Measurements from ENCODE around the gene USP32.
"Not testable (repeated sequence)": the region's sequence is repeated elsewhere in the genome, so short reads cannot be mapped to it uniquely, and the experiment has no call there.

DNA sequence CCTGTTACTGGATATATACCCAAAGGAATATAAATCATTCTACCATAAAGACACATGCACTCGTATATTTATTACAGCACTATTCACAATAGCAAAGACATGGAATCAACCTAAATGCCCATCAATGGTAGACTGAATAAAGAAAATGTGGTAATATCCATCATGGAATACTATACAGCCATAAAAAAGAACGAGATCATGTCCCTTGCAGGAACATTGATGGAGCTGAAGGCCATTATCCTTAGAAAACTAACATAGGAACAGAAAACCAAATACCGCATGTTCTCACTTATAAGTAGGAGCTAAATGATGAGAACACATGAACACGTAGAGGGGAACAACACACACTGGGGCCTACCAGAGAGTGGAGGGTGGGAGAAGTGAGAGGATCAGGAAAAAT lies 27.1 kb upstream of the USP32 start:
- TF ChIP-seq, protein P1, sequence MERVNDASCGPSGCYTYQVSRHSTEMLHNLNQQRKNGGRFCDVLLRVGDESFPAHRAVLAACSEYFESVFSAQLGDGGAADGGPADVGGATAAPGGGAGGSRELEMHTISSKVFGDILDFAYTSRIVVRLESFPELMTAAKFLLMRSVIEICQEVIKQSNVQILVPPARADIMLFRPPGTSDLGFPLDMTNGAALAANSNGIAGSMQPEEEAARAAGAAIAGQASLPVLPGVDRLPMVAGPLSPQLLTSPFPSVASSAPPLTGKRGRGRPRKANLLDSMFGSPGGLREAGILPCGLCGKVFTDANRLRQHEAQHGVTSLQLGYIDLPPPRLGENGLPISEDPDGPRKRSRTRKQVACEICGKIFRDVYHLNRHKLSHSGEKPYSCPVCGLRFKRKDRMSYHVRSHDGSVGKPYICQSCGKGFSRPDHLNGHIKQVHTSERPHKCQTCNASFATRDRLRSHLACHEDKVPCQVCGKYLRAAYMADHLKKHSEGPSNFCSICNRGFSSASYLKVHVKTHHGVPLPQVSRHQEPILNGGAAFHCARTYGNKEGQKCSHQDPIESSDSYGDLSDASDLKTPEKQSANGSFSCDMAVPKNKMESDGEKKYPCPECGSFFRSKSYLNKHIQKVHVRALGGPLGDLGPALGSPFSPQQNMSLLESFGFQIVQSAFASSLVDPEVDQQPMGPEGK (CRISPR knock-in tag; IDR thresholded peaks at IDR 0.05; ENCODE audit: borderline replicate concordance): not testable (repeated sequence)
- not testable (repeated sequence) for TF ChIP-seq TOX (CRISPR knock-in tag; IDR thresholded peaks at IDR 0.05; ENCODE audit: borderline replicate concordance); ZNF70 (CRISPR knock-in tag; IDR thresholded peaks at IDR 0.05)
